ENCODE results near the gene HDAC7.

The HDAC7 gene

DNA sequence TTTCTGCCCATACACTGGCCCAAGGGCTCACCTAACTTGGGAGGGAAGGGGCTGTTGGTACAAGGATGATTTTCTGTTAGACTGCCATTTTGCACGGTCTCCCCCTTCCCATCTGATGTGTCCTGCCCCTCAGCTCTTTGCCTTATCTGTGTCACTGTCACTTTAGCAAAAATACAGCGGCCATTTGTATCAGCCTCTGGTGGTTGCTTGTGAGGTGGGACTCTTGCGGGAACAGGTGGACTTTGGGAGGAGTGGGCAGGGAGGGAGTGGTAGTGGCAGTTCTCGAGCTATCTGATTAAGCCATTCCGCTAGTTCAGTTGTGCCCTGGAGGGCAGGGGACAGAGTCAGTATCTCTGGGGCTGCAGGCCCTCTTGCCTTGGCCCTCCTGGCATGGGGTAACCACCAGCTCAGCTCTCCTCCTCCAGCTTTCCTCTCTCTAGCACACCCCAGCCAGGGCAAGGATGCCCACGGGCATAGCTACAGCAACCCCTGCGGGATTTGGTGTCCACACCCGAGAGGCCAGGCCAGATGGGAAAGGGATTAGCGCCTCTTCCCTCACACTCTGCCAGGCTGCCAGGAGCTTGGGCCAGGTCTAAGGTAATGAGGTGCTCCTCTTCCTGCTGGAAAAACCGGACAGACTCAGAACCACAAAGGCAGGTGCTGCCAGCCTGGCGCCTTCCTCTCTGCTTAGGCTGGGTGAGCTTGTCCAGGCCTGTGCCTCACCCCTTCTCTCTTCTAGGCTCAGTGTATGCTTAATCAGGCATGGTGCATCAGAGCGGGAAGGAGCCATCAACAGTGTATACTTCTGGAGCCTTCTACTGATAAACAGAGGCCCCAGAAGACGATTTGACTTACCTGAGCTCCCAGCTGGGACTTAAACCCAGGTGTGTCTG lies 38.0 kb downstream of the HDAC7 start:
- Histone ChIP-seq H2AFZ (no peak overlapping the region), H3K4me3 (ENCODE audit: low read depth, low read length) (no peak overlapping the region), H3K4me1 (peaks cover 26% of the 10 kb centered on the region), H3K36me3 (ENCODE audit: control insufficient read depth, insufficient read depth, low read length) (no peaks in the 10 kb centered on the region), H3K9me3 (ENCODE audit: control insufficient read depth, low read length) (no peaks in the 10 kb centered on the region), H3K4me2 (ENCODE audit: low read length) (no peak overlapping the region), H3K9ac (no peak overlapping the region), H3K79me2 (peaks cover 7% of the 10 kb centered on the region), H3K27me3 (ENCODE audit: control insufficient read depth, insufficient read depth, low read length) (no peaks in the 10 kb centered on the region), H3K27ac (no peak overlapping the region)
- TF ChIP-seq, protein P1, sequence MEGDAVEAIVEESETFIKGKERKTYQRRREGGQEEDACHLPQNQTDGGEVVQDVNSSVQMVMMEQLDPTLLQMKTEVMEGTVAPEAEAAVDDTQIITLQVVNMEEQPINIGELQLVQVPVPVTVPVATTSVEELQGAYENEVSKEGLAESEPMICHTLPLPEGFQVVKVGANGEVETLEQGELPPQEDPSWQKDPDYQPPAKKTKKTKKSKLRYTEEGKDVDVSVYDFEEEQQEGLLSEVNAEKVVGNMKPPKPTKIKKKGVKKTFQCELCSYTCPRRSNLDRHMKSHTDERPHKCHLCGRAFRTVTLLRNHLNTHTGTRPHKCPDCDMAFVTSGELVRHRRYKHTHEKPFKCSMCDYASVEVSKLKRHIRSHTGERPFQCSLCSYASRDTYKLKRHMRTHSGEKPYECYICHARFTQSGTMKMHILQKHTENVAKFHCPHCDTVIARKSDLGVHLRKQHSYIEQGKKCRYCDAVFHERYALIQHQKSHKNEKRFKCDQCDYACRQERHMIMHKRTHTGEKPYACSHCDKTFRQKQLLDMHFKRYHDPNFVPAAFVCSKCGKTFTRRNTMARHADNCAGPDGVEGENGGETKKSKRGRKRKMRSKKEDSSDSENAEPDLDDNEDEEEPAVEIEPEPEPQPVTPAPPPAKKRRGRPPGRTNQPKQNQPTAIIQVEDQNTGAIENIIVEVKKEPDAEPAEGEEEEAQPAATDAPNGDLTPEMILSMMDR (IDR thresholded peaks at IDR 0.05), result no peak

DNA sequence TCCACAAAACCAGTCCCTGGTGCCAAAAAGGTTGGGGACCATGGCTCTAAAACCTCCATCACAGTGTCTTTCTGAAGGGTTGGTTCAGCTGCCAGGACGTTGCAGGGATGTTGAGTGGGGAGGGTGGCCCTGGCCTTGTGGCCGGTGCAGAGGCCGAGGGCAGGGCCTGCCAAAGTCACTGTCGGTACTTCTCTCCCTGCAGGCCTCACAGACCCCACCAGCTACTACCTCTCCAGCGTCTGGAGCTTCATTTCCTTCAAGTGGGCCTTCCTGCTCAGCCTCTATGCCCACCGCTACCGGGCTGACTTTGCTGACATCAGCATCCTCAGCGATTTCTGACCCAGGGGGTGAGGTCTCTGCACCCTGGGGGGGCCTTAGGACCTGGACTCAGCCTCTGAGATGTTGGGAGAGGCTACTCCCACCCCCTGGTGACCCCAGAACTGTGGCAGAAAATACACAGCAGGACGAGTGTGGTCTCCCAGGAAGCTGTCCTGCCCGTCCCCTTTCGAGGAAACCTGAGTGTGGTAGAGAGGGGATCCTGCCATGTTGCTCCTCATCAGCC lies 39.7 kb downstream of the HDAC7 start:
- no peaks in the 10 kb centered on the region for H3K36me3 ChIP-seq (ENCODE audit: control insufficient read depth, insufficient read depth, low read length)
- TF ChIP-seq, protein P1 (IDR thresholded peaks at IDR 0.05), result no peak
- peaks cover 7% of the 10 kb centered on the region for H3K79me2 ChIP-seq
- H3K4me1 ChIP-seq, result peaks cover 43% of the 10 kb centered on the region
- no peak overlapping the region for H3K9ac ChIP-seq
- no peaks in the 10 kb centered on the region for H3K27me3 ChIP-seq (ENCODE audit: control insufficient read depth, insufficient read depth, low read length)
- H3K9me3 ChIP-seq (ENCODE audit: control insufficient read depth, low read length), result no peaks in the 10 kb centered on the region
- no peak overlapping the region for H3K4me3 ChIP-seq (ENCODE audit: low read depth, low read length)
- H3K4me2 ChIP-seq (ENCODE audit: low read length), result no peak overlapping the region
- H3K27ac ChIP-seq, result no peak overlapping the region
- H2AFZ ChIP-seq, result no peak overlapping the region

DNA sequence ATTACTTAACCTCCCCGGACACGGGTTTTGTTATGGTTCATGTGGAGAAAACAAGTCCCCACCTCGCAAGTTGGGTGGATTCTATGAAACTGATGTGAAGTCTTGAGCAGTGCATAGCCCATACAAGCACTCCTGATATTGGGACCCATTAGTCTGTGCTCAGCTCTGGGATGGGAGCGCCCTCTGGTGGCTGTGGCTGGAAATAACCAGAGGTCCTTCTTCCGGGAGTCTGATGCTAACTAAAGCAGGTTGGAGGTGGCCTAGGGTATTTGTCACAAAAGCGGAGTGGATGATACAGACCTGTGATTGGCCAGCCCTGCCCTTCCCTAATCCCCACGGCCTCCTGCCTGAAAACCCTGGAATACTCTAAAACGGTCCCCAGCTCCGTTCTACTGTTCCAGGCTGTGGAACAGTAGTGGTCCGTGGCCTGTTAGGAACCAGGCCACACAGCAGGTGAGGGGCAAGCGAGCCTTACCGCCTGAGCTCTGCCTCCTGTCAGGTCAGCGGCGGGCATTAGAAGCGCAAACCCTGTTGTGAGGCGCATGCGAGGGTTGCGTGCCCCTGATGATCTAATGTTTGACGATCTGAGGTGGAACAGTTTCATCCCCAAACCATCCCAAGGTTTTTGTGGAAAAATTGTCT lies 40.3 kb downstream of the HDAC7 start:
- H2AFZ ChIP-seq, result no peak overlapping the region
- no peaks in the 10 kb centered on the region for H3K27me3 ChIP-seq (ENCODE audit: control insufficient read depth, insufficient read depth, low read length)
- no peaks in the 10 kb centered on the region for H3K9me3 ChIP-seq (ENCODE audit: control insufficient read depth, low read length)
- no peak overlapping the region for H3K4me2 ChIP-seq (ENCODE audit: low read length)
- peaks cover 9% of the 10 kb centered on the region for H3K79me2 ChIP-seq
- H3K36me3 ChIP-seq (ENCODE audit: control insufficient read depth, insufficient read depth, low read length), result no peaks in the 10 kb centered on the region
- TF ChIP-seq, protein P1 (IDR thresholded peaks at IDR 0.05), result peak; percentile 97
- H3K4me3 ChIP-seq (ENCODE audit: low read depth, low read length), result no peak overlapping the region
- H3K9ac ChIP-seq, result no peak overlapping the region
- peaks cover 49% of the 10 kb centered on the region for H3K4me1 ChIP-seq
- H3K27ac ChIP-seq, result no peak overlapping the region

DNA sequence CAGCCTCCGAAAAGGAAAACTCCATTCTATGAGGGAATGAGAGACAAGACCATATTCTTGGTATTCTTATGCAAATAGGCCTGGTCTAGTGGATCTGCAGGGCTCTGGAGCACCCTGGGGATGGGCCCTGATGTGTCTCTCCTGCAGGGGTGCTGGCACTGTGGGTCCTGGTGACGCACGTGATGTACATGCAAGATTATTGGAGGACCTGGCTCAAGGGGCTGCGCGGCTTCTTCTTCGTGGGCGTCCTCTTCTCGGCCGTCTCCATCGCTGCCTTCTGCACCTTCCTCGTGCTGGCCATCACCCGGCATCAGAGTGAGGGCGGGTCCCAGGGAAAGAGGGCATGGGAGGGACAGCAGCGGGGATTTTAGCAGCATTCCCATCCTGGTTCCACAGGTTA lies 40.8 kb downstream of the HDAC7 start:
- H3K9me3 ChIP-seq (ENCODE audit: control insufficient read depth, low read length), result no peaks in the 10 kb centered on the region
- H2AFZ ChIP-seq, result no peak overlapping the region
- H3K27ac ChIP-seq, result no peak overlapping the region
- H3K9ac ChIP-seq, result no peak overlapping the region
- peaks cover 55% of the 10 kb centered on the region for H3K4me1 ChIP-seq
- H3K27me3 ChIP-seq (ENCODE audit: control insufficient read depth, insufficient read depth, low read length), result no peaks in the 10 kb centered on the region
- no peaks in the 10 kb centered on the region for H3K36me3 ChIP-seq (ENCODE audit: control insufficient read depth, insufficient read depth, low read length)
- peaks cover 11% of the 10 kb centered on the region for H3K79me2 ChIP-seq
- H3K4me3 ChIP-seq (ENCODE audit: low read depth, low read length), result no peak overlapping the region
- TF ChIP-seq, protein P1 (IDR thresholded peaks at IDR 0.05), result no peak
- H3K4me2 ChIP-seq (ENCODE audit: low read length), result no peak overlapping the region

Measured in parathyroid adenoma (tissue), 2 donors.